Erythroblast (primary cell): ENCODE measurements around the gene ID4.

Experiments used
- GATA1 ChIP-seq: IDR thresholded peaks from 2 replicates; pipeline ENCODE4 v1.6.1; 2011; ENCODE audit warnings: low read depth, mild to moderate bottlenecking, control low read depth, low read length, moderate library complexity
- POLR2A ChIP-seq: IDR thresholded peaks from 2 replicates; pipeline ENCODE4 v1.6.1; 2011; ENCODE audit warnings: mild to moderate bottlenecking, low read length

DNA sequence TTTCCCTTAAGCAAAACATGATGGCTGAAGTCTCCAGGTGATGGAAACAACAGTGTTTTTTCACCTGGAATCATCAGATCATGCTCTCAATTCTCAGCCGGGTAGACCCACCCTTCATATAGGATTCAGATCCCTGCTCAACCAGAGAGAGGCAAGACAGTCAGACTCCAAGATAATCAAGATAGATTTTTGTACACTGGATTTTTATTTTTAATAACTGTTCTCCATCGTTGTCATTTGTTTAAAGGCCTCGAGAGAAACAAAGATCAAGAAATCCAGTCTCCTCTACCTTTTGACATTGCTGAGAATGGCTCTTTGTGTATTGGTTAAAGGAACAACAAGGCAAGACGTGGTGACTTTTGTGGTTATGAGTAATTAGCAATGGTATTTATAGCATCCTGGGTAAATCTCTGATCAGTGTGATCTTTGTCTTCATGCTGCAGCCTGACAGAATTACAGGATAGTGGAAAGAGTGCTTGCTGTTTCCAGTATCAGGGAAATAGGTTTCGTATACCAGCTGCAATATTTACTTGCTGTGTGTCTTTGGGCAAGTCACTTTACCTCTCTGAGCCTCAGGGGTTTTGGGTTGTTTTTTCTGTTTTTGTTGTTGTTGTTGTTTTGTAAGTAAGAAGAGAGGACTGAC lies 29.9 kb downstream of the ID4 start:
- TF ChIP-seq POLR2A: no peak
- no peak for TF ChIP-seq GATA1
